Stimulated activated naive CD4-positive, alpha-beta T cell (primary cell): ENCODE data around the gene CDH15.
"Not testable (repeated sequence)": the region's sequence is repeated elsewhere in the genome, so short reads cannot be mapped to it uniquely, and the experiment has no call there.

Source experiments
- DNase-seq, 6 experiments: peaks; one replicate each; lab custom pipeline; 2025; lab: John Stamatoyannopoulos, UW

Gene CDH15

GRCh38 chr16:89233678-89234490 is 62.3 kb downstream of the CDH15 start:
- no peak for DNase-seq

GRCh38 chr16:89237733-89238132 is 66.2 kb downstream of the CDH15 start:
- DNase-seq: no peak

DNA sequence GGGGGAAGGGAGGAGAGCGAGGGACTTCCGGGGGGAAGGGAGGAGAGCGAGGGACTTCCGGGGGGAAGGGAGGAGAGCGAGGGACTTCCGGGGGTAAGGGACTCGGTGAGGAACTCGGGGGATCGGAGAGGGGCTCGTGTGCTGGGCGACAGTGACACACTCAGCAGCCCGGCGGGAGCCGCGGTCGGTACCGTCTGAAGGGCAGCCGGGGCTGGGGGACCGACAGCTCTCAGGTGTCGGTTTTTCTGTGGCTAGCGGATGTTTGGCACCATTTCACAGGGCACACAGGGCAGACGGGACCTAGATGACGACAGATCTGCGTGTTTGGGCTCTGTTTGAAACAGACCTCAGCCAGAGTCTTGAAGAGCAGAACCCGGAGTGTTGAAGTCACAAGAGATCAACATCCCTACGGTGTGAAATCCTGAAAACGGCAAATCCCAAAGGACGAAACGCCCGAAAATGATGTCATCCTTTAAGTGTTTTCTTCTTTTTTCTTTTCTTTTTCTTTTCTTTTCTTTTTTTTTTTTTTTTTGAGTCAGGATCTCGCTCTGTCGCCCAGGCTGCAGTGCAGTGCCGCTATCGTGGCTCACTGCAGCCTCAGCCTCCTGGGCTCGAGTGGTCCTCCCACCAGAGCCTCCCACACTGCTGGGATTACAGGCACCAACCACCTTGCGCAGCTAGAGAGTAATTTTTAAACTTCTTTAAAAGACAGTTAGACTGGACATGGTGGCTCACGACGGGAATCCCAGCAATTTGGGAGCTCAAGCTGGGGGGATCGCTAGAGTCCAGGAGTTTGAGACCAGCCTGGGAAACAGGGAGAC is 69.8 kb downstream of the CDH15 start:
- peak; percentile 77 to 94 (median 89) for DNase-seq

GRCh38 chr16:89242795-89243200 is 71.2 kb downstream of the CDH15 start:
- DNase-seq: no peak

- DNase-seq: no peak
These were observed 72.1 kb downstream of the CDH15 start for GRCh38 chr16:89243664-89244063.

DNA sequence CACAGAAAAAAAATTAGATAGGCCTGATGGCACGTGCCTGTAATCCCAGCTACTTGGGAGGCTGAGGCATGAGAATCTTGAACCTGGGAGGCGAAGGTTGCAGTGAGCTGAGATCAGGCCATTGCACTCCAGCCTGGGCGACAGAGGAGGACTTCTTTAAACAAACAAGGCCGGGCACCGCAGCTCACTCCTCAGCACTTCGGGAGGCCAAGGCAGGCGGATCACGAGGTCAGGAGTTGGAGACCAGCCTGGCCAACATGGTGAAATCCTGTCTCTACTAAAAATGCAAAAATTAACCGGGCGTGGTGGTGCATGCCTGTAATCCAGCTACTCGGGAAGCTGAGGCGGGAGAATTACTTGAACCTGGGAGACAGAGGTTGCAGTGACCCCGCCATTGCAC is 72.7 kb downstream of the CDH15 start:
- DNase-seq: not testable (repeated sequence)

GRCh38 chr16:89244754-89245153 is 73.2 kb downstream of the CDH15 start:
- DNase-seq: no peak
